ENCODE data around the gene SERPINB11. TPM values are rescaled to one million over a fixed set of nuclear protein-coding genes. Genes with fewer than 3 reads are reported as not detected.
"Not testable (repeated sequence)": the region's sequence is repeated elsewhere in the genome, so short reads cannot be mapped to it uniquely, and the experiment has no call there.

The SERPINB11 gene
- total RNA-seq, 1 donor from 2014 or later, result not detected

DNA sequence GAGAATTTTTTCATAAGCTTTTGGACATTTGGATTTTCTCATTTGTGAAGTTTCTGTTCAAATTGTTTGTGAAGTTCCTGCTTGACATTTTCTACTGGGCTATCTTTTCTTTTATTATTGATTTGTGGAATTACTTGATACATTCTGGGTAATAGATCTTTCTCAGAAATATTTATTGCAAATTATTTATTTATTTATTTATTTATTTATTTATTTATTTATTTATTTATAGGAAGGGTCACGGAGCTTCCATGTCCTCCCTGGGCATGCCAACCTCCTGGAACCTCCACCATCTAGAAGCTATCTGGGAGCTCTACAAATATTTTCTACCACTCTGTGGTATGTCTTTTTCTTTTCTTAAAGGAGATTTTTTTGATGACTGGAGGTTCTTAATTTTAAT, 46.7 kb downstream of the SERPINB11 start:
- Mint-ChIP-seq H3K4me1 (ENCODE audit: low read depth) (no peaks in the 10 kb centered on the region), H3K36me3 (ENCODE audit: low read depth) (no peaks in the 10 kb centered on the region), H3K27ac (no peak overlapping the region), H3K27me3 (ENCODE audit: insufficient read depth) (no peaks in the 10 kb centered on the region), H3K9me3 (no peaks in the 10 kb centered on the region), H3K4me3 (no peak overlapping the region)
- intact Hi-C loops (cut with micrococcal nuclease), result no loop called here
- DNase-seq (ENCODE audit: low spot score), result no peak

DNA sequence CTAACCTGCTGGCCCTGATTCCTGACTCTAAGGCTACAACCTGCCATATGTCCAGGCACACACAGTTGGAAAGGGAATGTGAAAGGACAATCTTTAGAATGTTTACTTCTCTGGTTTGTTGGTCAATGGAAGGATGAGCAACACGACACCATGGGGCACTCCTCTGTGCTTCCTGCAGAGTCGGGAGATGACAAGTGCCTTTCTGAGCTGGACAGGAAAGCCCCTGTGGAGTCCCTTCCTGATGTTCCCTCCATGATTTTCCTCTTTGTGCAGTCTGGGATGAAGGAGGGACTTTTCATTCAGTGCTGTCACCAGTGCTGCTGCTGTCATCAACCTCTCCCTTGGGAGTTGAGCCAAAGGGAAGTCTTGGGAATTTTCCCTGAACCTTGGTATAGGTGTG, 49.9 kb downstream of the SERPINB11 start:
- DNase-seq (ENCODE audit: low spot score), result no peak
- H3K4me1 Mint-ChIP-seq (ENCODE audit: low read depth), result no peaks in the 10 kb centered on the region
- no peak overlapping the region for H3K27ac Mint-ChIP-seq
- intact Hi-C loops (cut with micrococcal nuclease), result no loop called here
- H3K4me3 Mint-ChIP-seq, result no peak overlapping the region
- H3K36me3 Mint-ChIP-seq (ENCODE audit: low read depth), result no peaks in the 10 kb centered on the region
- H3K9me3 Mint-ChIP-seq, result no peaks in the 10 kb centered on the region
- no peaks in the 10 kb centered on the region for H3K27me3 Mint-ChIP-seq (ENCODE audit: insufficient read depth)

DNA sequence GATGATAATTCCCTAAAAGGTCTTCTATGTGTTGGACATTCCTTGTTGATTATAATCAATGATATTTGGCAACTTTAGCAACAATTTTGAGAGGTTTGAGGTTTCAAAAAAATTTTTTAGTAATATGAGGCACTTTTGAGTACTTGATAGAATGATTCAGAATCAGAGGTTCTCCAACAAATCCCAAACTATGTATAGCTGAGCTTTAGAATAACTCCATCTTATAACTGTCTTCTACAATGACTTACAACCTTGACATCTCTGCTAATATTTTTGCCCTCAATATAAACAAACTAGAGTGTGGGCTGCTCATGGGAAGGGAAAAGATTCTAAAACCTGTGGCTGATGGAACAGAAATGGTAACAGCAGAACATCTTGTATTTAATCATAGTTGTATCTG, 50.9 kb downstream of the SERPINB11 start:
- Mint-ChIP-seq H3K4me1 (ENCODE audit: low read depth) (no peaks in the 10 kb centered on the region), H3K4me3 (no peak overlapping the region), H3K9me3 (no peaks in the 10 kb centered on the region), H3K27ac (no peak overlapping the region), H3K27me3 (ENCODE audit: insufficient read depth) (no peaks in the 10 kb centered on the region), H3K36me3 (ENCODE audit: low read depth) (no peaks in the 10 kb centered on the region)
- no peak for DNase-seq (ENCODE audit: low spot score)
- intact Hi-C loops (cut with micrococcal nuclease), result no loop called here

DNA sequence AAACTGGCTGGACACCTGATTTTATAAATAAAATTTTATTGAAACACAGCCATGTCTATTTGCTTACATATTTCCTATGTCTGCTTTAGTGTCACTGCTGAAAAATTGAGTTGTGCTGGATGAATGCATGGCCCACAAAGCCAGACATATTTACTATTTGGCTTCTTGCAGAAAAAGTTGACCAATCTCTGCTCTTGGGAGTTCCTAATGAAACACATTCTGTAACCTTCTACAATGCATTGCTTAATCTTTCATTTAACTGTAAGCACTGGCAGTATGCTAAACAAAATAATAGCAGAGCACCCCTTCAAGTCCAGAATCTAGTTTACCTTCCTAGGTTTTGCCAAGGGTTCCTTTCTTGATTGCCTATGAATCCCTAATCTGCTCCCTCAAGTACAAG, 54.8 kb downstream of the SERPINB11 start:
- H3K27me3 Mint-ChIP-seq (ENCODE audit: insufficient read depth), result no peaks in the 10 kb centered on the region
- no peaks in the 10 kb centered on the region for H3K4me1 Mint-ChIP-seq (ENCODE audit: low read depth)
- H3K36me3 Mint-ChIP-seq (ENCODE audit: low read depth), result peaks cover 3% of the 10 kb centered on the region
- intact Hi-C loops (cut with micrococcal nuclease), result no loop called here
- DNase-seq (ENCODE audit: low spot score), result no peak
- no peak overlapping the region for H3K4me3 Mint-ChIP-seq
- H3K9me3 Mint-ChIP-seq, result peaks cover 13% of the 10 kb centered on the region
- no peak overlapping the region for H3K27ac Mint-ChIP-seq

DNA sequence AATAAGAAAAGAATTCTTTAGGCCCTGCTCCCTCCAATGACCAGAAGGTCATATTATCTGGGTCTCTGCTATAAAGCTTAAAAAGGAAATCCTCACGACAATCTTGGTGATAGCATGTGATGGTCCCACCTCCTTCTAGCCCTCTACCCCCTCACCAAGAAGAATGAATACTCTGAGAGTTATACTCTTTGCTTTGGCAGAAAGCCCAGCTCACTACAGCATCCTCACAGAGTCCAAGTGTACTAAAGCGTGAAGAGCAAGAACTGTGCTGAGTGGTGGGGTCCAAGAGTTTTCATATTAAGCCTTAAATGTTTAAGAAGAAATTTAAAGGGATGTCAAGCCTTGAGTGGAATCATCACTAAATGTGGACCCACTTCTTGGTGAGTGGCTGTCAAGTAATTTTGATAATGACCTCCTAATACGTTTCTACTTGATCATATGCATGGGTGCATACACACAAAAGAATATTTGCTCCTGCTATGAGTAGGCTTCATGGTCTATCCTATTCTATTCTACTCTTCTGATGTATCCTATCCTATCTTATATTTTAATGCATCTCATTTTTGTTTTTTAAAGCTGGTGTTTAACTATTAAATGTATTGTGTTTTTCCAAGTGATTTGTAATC, 56.0 kb downstream of the SERPINB11 start:
- intact Hi-C loops (cut with micrococcal nuclease), result no loop called here
- Mint-ChIP-seq H3K4me1 (ENCODE audit: low read depth) (no peaks in the 10 kb centered on the region), H3K4me3 (no peak overlapping the region), H3K36me3 (ENCODE audit: low read depth) (peaks cover 3% of the 10 kb centered on the region), H3K9me3 (peaks cover 13% of the 10 kb centered on the region), H3K27me3 (ENCODE audit: insufficient read depth) (no peaks in the 10 kb centered on the region), H3K27ac (no peak overlapping the region)
- DNase-seq (ENCODE audit: low spot score), result no peak

DNA sequence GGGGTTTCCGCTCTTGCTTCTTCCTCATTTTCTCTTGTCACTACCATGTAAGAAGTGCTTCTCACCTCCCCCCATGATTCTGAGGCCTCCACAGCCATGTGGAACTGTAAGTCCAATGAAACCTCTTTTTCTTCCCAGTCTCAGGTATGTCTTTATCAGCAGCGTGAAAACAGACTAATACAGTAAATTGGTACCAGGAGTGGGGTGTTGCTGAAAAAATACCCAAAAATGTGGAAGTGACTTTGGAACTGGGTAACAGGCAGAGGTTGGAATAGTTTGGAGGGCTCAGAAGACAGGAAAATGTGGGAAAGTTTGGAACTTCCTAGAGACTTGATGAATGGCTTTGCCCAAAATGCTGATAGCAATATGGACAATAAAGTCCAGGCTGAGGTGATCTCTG, 57.0 kb downstream of the SERPINB11 start:
- H3K36me3 Mint-ChIP-seq (ENCODE audit: low read depth); H3K27ac Mint-ChIP-seq; H3K4me1 Mint-ChIP-seq (ENCODE audit: low read depth); intact Hi-C loops (cut with micrococcal nuclease); H3K4me3 Mint-ChIP-seq; DNase-seq (ENCODE audit: low spot score); H3K27me3 Mint-ChIP-seq (ENCODE audit: insufficient read depth): not testable (repeated sequence)
- peaks cover 13% of the 10 kb centered on the region for H3K9me3 Mint-ChIP-seq

DNA sequence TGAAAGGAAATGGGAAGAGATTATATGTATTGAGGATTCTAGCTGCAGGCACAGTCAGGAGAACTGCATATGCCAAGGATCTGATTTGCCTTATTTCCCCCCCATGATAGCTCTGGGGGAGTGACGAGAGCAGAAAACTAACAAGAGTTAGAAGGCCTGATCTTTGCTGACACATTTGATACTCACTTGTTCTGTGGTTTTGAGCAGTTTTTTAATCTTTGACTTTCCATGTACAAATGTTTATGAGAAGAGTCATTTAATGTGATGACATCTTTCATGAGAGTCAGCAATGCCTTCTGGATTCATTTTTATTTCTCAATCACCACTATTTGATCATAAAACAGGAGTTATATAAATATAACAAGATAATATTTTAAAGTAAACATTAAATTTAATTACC, 59.8 kb downstream of the SERPINB11 start:
- intact Hi-C loops (cut with micrococcal nuclease), result no loop called here
- no peak overlapping the region for H3K4me3 Mint-ChIP-seq
- H3K27me3 Mint-ChIP-seq (ENCODE audit: insufficient read depth), result no peaks in the 10 kb centered on the region
- H3K9me3 Mint-ChIP-seq, result peaks cover 13% of the 10 kb centered on the region
- DNase-seq (ENCODE audit: low spot score), result no peak
- no peaks in the 10 kb centered on the region for H3K4me1 Mint-ChIP-seq (ENCODE audit: low read depth)
- H3K36me3 Mint-ChIP-seq (ENCODE audit: low read depth), result peaks cover 3% of the 10 kb centered on the region
- no peak overlapping the region for H3K27ac Mint-ChIP-seq

DNA sequence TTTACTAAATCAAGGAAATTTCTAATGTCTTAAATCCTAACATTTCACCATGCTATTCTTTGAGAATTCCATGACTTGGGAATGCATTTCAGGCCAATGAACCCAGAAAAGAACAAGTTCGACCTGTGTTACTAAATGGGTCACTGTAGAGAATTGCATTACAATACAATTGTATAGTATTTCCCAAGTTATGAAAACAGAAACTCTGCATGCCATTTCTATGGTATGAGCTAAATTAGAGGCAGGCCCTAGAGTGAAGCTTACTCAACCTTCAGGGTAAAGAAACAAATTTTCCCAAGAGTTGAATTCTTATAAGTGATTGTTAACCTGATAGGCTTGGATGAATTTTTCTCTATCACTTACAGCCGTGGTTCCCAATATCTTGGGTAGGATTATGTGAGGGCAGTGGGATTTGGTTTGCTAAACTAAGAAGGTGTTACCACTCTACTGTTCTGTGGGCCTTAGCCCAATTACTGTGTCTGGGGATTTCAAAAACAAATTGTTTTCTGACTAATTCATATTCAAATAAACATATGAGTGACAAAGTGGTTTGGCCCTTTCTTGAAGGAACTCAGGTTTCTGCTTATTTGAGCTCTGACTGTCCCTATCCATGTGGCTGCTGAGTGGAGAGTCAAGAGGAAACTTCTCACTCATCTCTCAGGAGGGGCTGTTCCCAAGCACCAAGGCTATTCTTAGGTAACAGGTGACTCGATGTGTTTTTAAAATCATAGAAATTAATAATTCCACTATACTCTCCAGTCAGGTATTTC, 61.3 kb downstream of the SERPINB11 start:
- Mint-ChIP-seq H3K4me3 (no peak overlapping the region), H3K27ac (no peak overlapping the region), H3K36me3 (ENCODE audit: low read depth) (peaks cover 3% of the 10 kb centered on the region), H3K9me3 (peaks cover 13% of the 10 kb centered on the region), H3K4me1 (ENCODE audit: low read depth) (no peaks in the 10 kb centered on the region), H3K27me3 (ENCODE audit: insufficient read depth) (no peaks in the 10 kb centered on the region)
- intact Hi-C loops (cut with micrococcal nuclease), result no loop called here
- DNase-seq (ENCODE audit: low spot score), result no peak

DNA sequence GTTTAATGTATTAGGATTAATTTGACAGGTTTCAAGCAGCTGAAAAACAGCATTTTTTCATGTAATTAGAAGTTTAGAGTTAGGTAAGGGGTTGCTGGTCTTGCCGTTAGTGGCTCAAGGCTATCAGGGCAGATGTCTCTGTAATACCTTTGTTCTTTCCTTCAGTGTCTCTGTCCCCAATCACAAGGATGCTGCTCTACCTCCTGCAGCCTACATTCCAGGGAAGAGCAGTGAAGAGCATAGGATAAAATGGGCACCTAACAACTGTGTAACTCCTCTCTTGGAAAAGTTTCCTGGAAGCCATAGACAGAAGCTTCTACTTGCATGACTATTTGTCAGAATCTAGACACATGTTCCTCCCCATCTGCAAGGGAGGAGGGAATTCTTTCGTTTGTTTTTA, 63.1 kb downstream of the SERPINB11 start:
- intact Hi-C loops (cut with micrococcal nuclease), result no loop called here
- no peak overlapping the region for H3K27ac Mint-ChIP-seq
- no peak overlapping the region for H3K4me3 Mint-ChIP-seq
- peaks cover 2% of the 10 kb centered on the region for H3K27me3 Mint-ChIP-seq (ENCODE audit: insufficient read depth)
- DNase-seq (ENCODE audit: low spot score), result no peak
- H3K4me1 Mint-ChIP-seq (ENCODE audit: low read depth), result no peaks in the 10 kb centered on the region
- peaks cover 3% of the 10 kb centered on the region for H3K9me3 Mint-ChIP-seq
- H3K36me3 Mint-ChIP-seq (ENCODE audit: low read depth), result no peaks in the 10 kb centered on the region

Other genes with a start within 250 kb of the SERPINB11 start
- not detected in 2 replicates for gene SERPINB5, start 226.0 kb upstream of the SERPINB11 start, total RNA-seq
- gene SERPINB12, start 160.6 kb upstream of the SERPINB11 start, total RNA-seq, result not detected in 2 replicates
- not detected in 2 replicates for gene SERPINB13, start 115.6 kb upstream of the SERPINB11 start, total RNA-seq
- not detected in 2 replicates for gene SERPINB4, start 58.7 kb upstream of the SERPINB11 start, total RNA-seq
- not detected in 2 replicates for gene SERPINB3, start 41.1 kb upstream of the SERPINB11 start, total RNA-seq
- gene SERPINB7, start 72.5 kb downstream of the SERPINB11 start, total RNA-seq, result not detected in 2 replicates
- not detected in 2 replicates for gene SERPINB2, start 184.7 kb downstream of the SERPINB11 start, total RNA-seq
- gene SERPINB10, start 205.0 kb downstream of the SERPINB11 start, total RNA-seq, result not detected in 2 replicates
- 19.7 and 27.8 TPM in 2 replicates for gene HMSD, start 246.3 kb downstream of the SERPINB11 start, total RNA-seq